Panc1 (cell line): ENCODE results near the gene ACTR1B.

ENCODE experiments used
- POLR2AphosphoS5 ChIP-seq: IDR thresholded peaks from 2 replicates; pipeline ENCODE4 v1.6.1; 2012; ENCODE audit warnings: mild to moderate bottlenecking, low read depth, low read length, moderate library complexity
- TF ChIP-seq, protein P1 (sequence below): fragments of 450-650 bp; IDR thresholded peaks from 2 replicates; pipeline ENCODE4 v1.5.1; 2017; ENCODE audit warnings: mild to moderate bottlenecking

DNA sequence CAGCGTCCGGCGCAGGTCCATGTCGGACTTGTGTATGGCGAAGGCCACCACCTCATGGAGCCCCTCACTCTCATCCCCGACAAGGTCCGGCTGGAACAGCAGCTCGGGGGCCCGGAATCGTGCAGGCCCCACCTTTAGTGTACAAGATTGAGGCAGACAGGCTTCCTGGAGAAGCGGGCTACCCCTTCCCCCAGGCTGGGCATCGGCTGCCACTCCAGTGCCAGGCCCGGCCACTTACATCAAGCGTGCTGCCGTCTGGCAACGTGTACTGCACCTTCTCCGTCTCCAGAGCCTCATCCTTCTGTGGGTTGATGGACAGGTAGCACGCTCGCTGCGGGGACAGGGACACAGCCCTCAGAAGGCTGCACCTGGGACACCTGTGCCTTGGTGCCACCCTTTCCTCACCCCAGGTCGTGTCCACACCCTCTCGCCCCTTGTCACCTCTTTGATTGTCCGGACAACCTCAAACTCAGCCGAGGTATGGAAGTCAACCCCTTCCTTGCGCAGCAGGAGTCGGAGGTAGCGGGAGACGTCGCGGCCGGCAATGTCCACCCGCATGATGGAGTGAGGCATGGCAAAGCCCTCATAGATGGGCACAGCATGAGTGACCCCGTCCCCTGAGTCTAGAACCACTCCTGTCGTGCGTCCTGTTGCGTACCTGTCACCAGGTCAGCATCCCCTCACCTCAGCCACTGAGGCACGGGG lies 5.7 kb downstream of the ACTR1B start:
- TF ChIP-seq, protein P1, sequence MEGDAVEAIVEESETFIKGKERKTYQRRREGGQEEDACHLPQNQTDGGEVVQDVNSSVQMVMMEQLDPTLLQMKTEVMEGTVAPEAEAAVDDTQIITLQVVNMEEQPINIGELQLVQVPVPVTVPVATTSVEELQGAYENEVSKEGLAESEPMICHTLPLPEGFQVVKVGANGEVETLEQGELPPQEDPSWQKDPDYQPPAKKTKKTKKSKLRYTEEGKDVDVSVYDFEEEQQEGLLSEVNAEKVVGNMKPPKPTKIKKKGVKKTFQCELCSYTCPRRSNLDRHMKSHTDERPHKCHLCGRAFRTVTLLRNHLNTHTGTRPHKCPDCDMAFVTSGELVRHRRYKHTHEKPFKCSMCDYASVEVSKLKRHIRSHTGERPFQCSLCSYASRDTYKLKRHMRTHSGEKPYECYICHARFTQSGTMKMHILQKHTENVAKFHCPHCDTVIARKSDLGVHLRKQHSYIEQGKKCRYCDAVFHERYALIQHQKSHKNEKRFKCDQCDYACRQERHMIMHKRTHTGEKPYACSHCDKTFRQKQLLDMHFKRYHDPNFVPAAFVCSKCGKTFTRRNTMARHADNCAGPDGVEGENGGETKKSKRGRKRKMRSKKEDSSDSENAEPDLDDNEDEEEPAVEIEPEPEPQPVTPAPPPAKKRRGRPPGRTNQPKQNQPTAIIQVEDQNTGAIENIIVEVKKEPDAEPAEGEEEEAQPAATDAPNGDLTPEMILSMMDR: no peak
- TF ChIP-seq POLR2AphosphoS5: no peak
